Neuronal stem cell (in vitro differentiated cells): ENCODE data around the gene DMXL1.

Experiments
- DNase-seq: peaks from one replicate; pipeline ENCODE4 v3.0.0-alpha.2; 2013; ENCODE audit warnings: low spot score
- H2AFZ ChIP-seq: one replicate; pipeline ENCODE4 v1.6.1; 2013; ENCODE audit warnings: mild to moderate bottlenecking, low read length, inconsistent platforms
- H2AK5ac ChIP-seq: 2 replicates; pipeline ENCODE4 v1.6.1; 2013; ENCODE audit warnings: low read depth, mild to moderate bottlenecking, inconsistent platforms, low read length, moderate library complexity, mixed read lengths
- H2BK120ac ChIP-seq: 2 replicates; pipeline ENCODE4 v1.6.1; 2013; ENCODE audit warnings: low read depth, mild to moderate bottlenecking, inconsistent platforms, low read length, moderate library complexity, mixed read lengths
- H2BK12ac ChIP-seq: one replicate; pipeline ENCODE4 v1.6.1; 2013; ENCODE audit warnings: low read length, inconsistent platforms
- H2BK15ac ChIP-seq: 2 replicates; pipeline ENCODE4 v1.6.1; 2013; ENCODE audit warnings: mild to moderate bottlenecking, low read length, inconsistent platforms, mixed read lengths
- H2BK5ac ChIP-seq: one replicate; pipeline ENCODE4 v1.6.1; 2013; ENCODE audit warnings: inconsistent platforms, mild to moderate bottlenecking, low read length, moderate library complexity
- H3K14ac ChIP-seq: one replicate; pipeline ENCODE4 v1.6.1; 2013; ENCODE audit warnings: low read length, inconsistent platforms
- H3K18ac ChIP-seq: 2 replicates; pipeline ENCODE4 v1.6.1; 2013; ENCODE audit warnings: low read length, inconsistent platforms
- H3K23ac ChIP-seq: 2 replicates; pipeline ENCODE4 v1.6.1; 2013; ENCODE audit warnings: low read depth, mild to moderate bottlenecking, mixed read lengths, low read length, inconsistent platforms; ENCODE audit not compliant: poor library complexity
- H3K27ac ChIP-seq: replicated peaks from 3 replicates; pipeline ENCODE4 v1.5.1; 2013; ENCODE audit warnings: low read length, inconsistent platforms
- H3K27me3 ChIP-seq, 3 experiments: 2 replicates each; pipeline ENCODE4 v1.6.1; 2013; ENCODE audit warnings: low read length in 3 of 3, mild to moderate bottlenecking in 2 of 3, inconsistent platforms in 1 of 3, low read depth in 1 of 3, mixed read lengths in 1 of 3, moderate library complexity in 1 of 3; ENCODE audit not compliant: control insufficient read depth in 3 of 3, insufficient read depth in 3 of 3
- H3K36me3 ChIP-seq, 2 donors: replicated peaks in 1 of 2; 2 replicates each; pipeline ENCODE4 v1.6.1; 2013; ENCODE audit warnings: low read length in 2 of 2; ENCODE audit not compliant: control insufficient read depth in 2 of 2, insufficient read depth in 2 of 2
- H3K4ac ChIP-seq: 2 replicates; pipeline ENCODE4 v1.6.1; 2013; ENCODE audit warnings: inconsistent platforms, mild to moderate bottlenecking, low read length, moderate library complexity
- H3K4me1 ChIP-seq, 2 donors: 1 replicate in 1 of 2; 2 replicates in 1 of 2; pipeline ENCODE4 v1.6.1; 2013; ENCODE audit warnings: low read length in 2 of 2, low read depth in 1 of 2; ENCODE audit not compliant: control insufficient read depth in 2 of 2, insufficient read depth in 1 of 2
- H3K4me2 ChIP-seq: one replicate; pipeline ENCODE4 v1.6.1; 2013; ENCODE audit warnings: mild to moderate bottlenecking, low read length, inconsistent platforms; ENCODE audit not compliant: insufficient read depth, poor library complexity, severe bottlenecking
- H3K4me3 ChIP-seq, 2 donors: 2 replicates each; pipeline ENCODE4 v1.5.1; 2013; ENCODE audit warnings: low read length in 2 of 2, mild to moderate bottlenecking in 2 of 2, inconsistent platforms in 1 of 2, moderate library complexity in 1 of 2
- H3K79me1 ChIP-seq: one replicate; pipeline ENCODE4 v1.6.1; 2013; ENCODE audit warnings: low read depth, mild to moderate bottlenecking, inconsistent platforms, low read length, moderate library complexity
- H3K9ac ChIP-seq: one replicate; pipeline ENCODE4 v1.6.1; 2013; ENCODE audit warnings: mild to moderate bottlenecking, low read depth, low read length, inconsistent platforms; ENCODE audit not compliant: poor library complexity
- H3K9me3 ChIP-seq, 2 donors: replicated peaks in 1 of 2; 2 replicates each; pipeline versions ENCODE3 to v1.6.1; 2013; ENCODE audit warnings: low read length in 2 of 2, mild to moderate bottlenecking in 2 of 2, inconsistent platforms in 1 of 2, low read depth in 1 of 2, mixed read lengths in 1 of 2, moderate library complexity in 1 of 2; ENCODE audit not compliant: control insufficient read depth in 2 of 2, insufficient read depth in 1 of 2
- H4K8ac ChIP-seq: one replicate; pipeline ENCODE4 v1.6.1; 2013; ENCODE audit warnings: low read depth, mild to moderate bottlenecking, inconsistent platforms, low read length, moderate library complexity
- H4K91ac ChIP-seq: one replicate; pipeline ENCODE4 v1.6.1; 2013; ENCODE audit warnings: low read length, low read depth, mild to moderate bottlenecking, inconsistent platforms; ENCODE audit not compliant: poor library complexity
- WGBS, 2 donors: extraction: QIAGEN DNeasy Blood & Tissue Kit; methylation state at CpG; one replicate each; pipeline ENCODE4 v1.1.7; 2013; ENCODE audit warnings: missing lambda C conversion rate in 2 of 2, mixed read lengths in 1 of 2; ENCODE audit not compliant: insufficient read length in 2 of 2, insufficient replicate concordance in 1 of 2; ENCODE audit errors: extremely low coverage in 2 of 2; 5-methylcytosine and 5-hydroxymethylcytosine counted together

Gene DMXL1

DNA sequence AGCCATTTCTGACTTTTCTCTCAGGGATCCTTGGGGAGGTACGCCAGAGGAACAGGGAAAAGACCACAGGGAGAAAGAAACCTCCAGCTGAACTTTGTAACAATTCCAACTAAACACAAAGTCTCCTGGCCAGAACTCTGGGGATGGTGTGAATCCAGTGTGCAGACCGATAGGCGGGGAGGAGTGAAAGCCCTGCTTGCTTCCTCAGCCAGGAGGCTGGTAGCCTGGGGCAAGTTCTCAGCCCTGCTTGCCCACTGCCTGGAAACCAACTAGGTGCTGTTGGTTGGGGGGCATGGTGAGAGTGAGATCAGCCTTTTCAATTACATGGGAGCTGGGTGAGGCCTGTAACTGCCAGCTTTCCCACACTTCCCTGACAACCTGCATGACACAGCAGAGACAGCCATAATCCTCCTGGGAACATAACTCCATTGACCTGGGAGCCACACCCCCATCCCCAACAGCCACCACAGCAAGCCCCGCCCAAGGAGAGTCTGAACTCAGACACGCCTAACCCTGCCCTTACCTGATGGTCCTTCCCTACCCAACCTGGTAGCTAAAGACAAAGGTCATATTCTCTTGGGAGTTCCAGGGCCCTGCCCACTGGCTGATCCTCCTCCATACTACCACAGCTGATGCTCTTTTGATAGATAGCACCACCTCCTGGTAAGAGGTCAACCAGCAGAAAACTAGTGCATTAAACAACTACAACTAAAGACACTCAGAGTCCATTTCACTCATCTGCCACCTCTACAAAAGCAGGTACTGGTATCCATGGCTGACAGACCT is 184.9 kb downstream of the DMXL1 start:
- peak overlapping the region; percentile 17 for H2AFZ ChIP-seq
- no peak overlapping the region for H3K23ac ChIP-seq
- H3K14ac ChIP-seq, result no peak overlapping the region
- H4K8ac ChIP-seq, result no peak overlapping the region
- no peak overlapping the region for H4K91ac ChIP-seq
- no peak overlapping the region for H3K9ac ChIP-seq
- H3K27ac ChIP-seq, result no peak overlapping the region
- no peak overlapping the region for H3K18ac ChIP-seq
- no peak overlapping the region for H2AK5ac ChIP-seq
- H3K79me1 ChIP-seq, result no peaks in the 10 kb centered on the region
- WGBS, 2 donors, result no CpG with 5 or more reads among the region's 5 CpGs
- no peak overlapping the region for H2BK15ac ChIP-seq
- no peak overlapping the region for H2BK5ac ChIP-seq
- H2BK12ac ChIP-seq, result no peak overlapping the region
- no peak overlapping the region for H2BK120ac ChIP-seq
- no peak overlapping the region for H3K4me3 ChIP-seq
- H3K4me2 ChIP-seq, result no peak overlapping the region
- peaks cover 0 to 3% of the 10 kb centered on the region in 2 donors for H3K9me3 ChIP-seq
- H3K4me1 ChIP-seq, result no peaks in the 10 kb centered on the region
- no peaks in the 10 kb centered on the region for H3K27me3 ChIP-seq
- no peak overlapping the region for H3K4ac ChIP-seq
- no peaks in the 10 kb centered on the region for H3K36me3 ChIP-seq
- no peak for DNase-seq

DNA sequence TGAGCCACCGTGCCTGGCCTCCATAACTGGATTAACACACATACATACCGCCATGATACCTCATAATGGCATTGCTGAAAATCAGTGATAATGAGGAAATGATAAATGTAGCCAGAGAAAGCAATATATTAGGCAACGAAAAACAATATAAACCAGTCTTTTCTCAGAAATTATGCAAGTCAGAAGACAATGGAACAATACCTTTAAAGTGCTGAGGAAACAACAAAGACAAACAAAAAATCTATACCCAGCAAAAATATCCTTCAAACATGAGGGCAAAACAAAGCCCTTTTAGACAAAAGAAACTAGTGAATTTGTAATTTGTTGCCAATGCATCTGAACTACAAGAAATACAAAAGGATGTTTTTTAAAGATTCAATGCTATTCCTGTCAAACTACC is 186.7 kb downstream of the DMXL1 start:
- no peak overlapping the region for H4K8ac ChIP-seq
- H3K18ac ChIP-seq, result no peak overlapping the region
- H2AFZ ChIP-seq, result no peak overlapping the region
- no peak overlapping the region for H2BK15ac ChIP-seq
- H3K79me1 ChIP-seq, result no peaks in the 10 kb centered on the region
- WGBS, 2 donors, result no CpG with 5 or more reads among the region's 3 CpGs
- H3K27me3 ChIP-seq, result no peaks in the 10 kb centered on the region
- H2BK120ac ChIP-seq, result no peak overlapping the region
- H3K9ac ChIP-seq, result no peak overlapping the region
- H2BK12ac ChIP-seq, result no peak overlapping the region
- no peak overlapping the region for H3K27ac ChIP-seq
- no peak for DNase-seq
- H2AK5ac ChIP-seq, result no peak overlapping the region
- no peak overlapping the region for H3K4ac ChIP-seq
- H3K4me1 ChIP-seq, result no peaks in the 10 kb centered on the region
- H2BK5ac ChIP-seq, result no peak overlapping the region
- H3K36me3 ChIP-seq, result no peaks in the 10 kb centered on the region
- no peak overlapping the region for H3K23ac ChIP-seq
- H4K91ac ChIP-seq, result no peak overlapping the region
- H3K4me3 ChIP-seq, result no peak overlapping the region
- H3K4me2 ChIP-seq, result no peak overlapping the region
- H3K9me3 ChIP-seq, result peaks cover 0 to 8% of the 10 kb centered on the region in 2 donors
- no peak overlapping the region for H3K14ac ChIP-seq

DNA sequence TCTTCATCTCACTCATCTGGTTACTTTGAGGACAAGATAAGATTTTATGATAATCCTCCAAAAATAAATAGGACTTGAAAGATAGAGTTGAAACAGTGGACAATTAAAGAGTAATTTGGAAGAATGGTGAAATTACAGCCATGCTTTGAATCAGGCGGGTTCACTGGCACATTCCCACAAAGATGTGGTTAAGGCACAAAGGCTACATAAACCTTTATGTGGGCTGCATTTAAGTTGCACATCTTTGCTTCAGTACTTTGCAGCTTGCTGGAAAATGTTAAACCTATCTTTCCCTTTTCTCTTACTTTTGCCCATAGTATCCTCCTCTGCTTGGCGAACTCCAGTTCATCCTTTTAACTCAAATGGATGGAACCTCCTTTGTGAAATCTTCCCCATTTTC is 192.8 kb downstream of the DMXL1 start:
- WGBS, 2 donors, result no CpG with 5 or more reads among the region's 2 CpGs
- Histone ChIP-seq H3K9ac (no peak overlapping the region), H3K79me1 (no peaks in the 10 kb centered on the region), H3K9me3 (peaks cover 0 to 22% of the 10 kb centered on the region in 2 donors), H3K23ac (no peak overlapping the region), H3K27ac (no peak overlapping the region), H3K18ac (no peak overlapping the region), H3K4me2 (no peak overlapping the region), H3K14ac (no peak overlapping the region), H2BK12ac (no peak overlapping the region), H3K4me3 (no peak overlapping the region), H3K4ac (no peak overlapping the region), H2BK120ac (no peak overlapping the region), H4K8ac (no peak overlapping the region), H2AK5ac (no peak overlapping the region), H2BK15ac (no peak overlapping the region), H2AFZ (no peak overlapping the region), H3K36me3 (no peaks in the 10 kb centered on the region), H3K27me3 (no peaks in the 10 kb centered on the region), H3K4me1 (no peaks in the 10 kb centered on the region), H4K91ac (no peak overlapping the region), H2BK5ac (no peak overlapping the region)
- no peak for DNase-seq

DNA sequence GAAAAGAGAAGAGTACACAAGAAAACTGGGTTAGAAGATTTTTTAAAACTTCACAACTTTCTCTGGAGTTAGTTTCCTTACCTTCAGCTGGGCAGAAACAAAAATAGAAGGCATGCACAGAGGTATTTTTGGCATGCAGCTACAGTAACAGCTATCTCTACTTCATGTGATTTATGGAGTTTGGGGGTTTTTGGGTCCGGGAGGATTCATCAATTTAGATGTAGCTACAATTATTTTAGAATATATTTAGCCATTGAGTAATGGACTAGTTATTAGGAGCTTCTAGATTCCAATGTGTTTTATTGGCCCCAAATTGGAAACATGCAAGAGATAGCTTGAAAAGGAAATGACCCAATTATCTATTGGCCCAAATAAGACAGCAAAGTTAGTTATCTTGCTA is 193.3 kb downstream of the DMXL1 start:
- Histone ChIP-seq H3K4me1 (peaks cover 0 to under 1% of the 10 kb centered on the region in 2 donors), H3K4ac (no peak overlapping the region), H3K4me2 (no peak overlapping the region), H3K9ac (no peak overlapping the region), H2BK5ac (no peak overlapping the region), H4K91ac (no peak overlapping the region), H3K79me1 (peaks cover under 1% of the 10 kb centered on the region), H3K23ac (no peak overlapping the region), H3K18ac (no peak overlapping the region), H3K27me3 (no peaks in the 10 kb centered on the region), H3K36me3 (no peaks in the 10 kb centered on the region), H3K9me3 (peaks cover 0 to 22% of the 10 kb centered on the region in 2 donors), H3K27ac (no peak overlapping the region), H2BK120ac (no peak overlapping the region), H2AFZ (no peak overlapping the region), H3K4me3 (no peak overlapping the region), H4K8ac (no peak overlapping the region), H2AK5ac (no peak overlapping the region), H3K14ac (no peak overlapping the region), H2BK15ac (no peak overlapping the region), H2BK12ac (no peak overlapping the region)
- no CpG with 5 or more reads among the region's 1 CpG for WGBS, 2 donors
- no peak for DNase-seq
